Measurements from ENCODE around the gene CHRD. TPM values are rescaled to one million over a fixed set of nuclear protein-coding genes. Genes with fewer than 3 reads are reported as not detected.

Gene CHRD
- total and polyA plus RNA-seq, 10 donors: 5.2 to 26.5 (median 14.9) TPM

- WGBS, 5 donors: 58 to 79% (median 68%) methylated on average over 4 to 9 of the region's 9 CpGs
- Histone ChIP-seq H3K4me1 (peaks cover 7 to 33% (median 16%) of the 10 kb centered on the region in 6 donors), H3K27ac (no peak overlapping the region), H3K4me3 (no peak overlapping the region), H3K36me3 (peaks cover 0 to 16% (median 0%) of the 10 kb centered on the region in 6 donors), H3K27me3 (replicated peaks in 1 of 7) (peaks cover 0 to 61% (median 26%) of the 10 kb centered on the region in 7 donors), H3K9me3 (no peaks in the 10 kb centered on the region)
- intact Hi-C loops (cut with DNase I; ENCODE audit: low total_unique reads): no loop called here
- DNase-seq: no peak
- TF ChIP-seq POLR2A (IDR thresholded peaks at IDR 0.05) (no peak), CTCF (IDR thresholded peaks at IDR 0.05 in 8 of 11, conservative IDR thresholded peaks at IDR 0.05 in 3 of 11) (no peak), POLR2AphosphoS5 (IDR thresholded peaks at IDR 0.05) (no peak)
Measured at GRCh38 chr3:184384342-184384741, 4.5 kb downstream of the CHRD start.

GRCh38 chr3:184384856-184385422, 5.1 kb downstream of the CHRD start:
- intact Hi-C loops (cut with DNase I; ENCODE audit: low total_unique reads): no loop called here
- DNase-seq: no peak
- peaks cover 7 to 33% (median 16%) of the 10 kb centered on the region in 6 donors for H3K4me1 ChIP-seq
- H3K27me3 ChIP-seq (replicated peaks in 1 of 7): peaks cover 0 to 55% (median 23%) of the 10 kb centered on the region in 7 donors
- H3K27ac ChIP-seq: no peak overlapping the region
- WGBS, 5 donors: 87 to 96% (median 94%) methylated on average over 4 to 8 of the region's 8 CpGs
- no peak overlapping the region for H3K4me3 ChIP-seq
- peaks cover 0 to 16% (median 0%) of the 10 kb centered on the region in 6 donors for H3K36me3 ChIP-seq
- no peak for TF ChIP-seq POLR2A (IDR thresholded peaks at IDR 0.05)
- no peak for TF ChIP-seq POLR2AphosphoS5 (IDR thresholded peaks at IDR 0.05)
- TF ChIP-seq CTCF (IDR thresholded peaks at IDR 0.05 in 8 of 11, conservative IDR thresholded peaks at IDR 0.05 in 3 of 11): no peak
- H3K9me3 ChIP-seq: no peaks in the 10 kb centered on the region

GRCh38 chr3:184386047-184386806, 6.4 kb downstream of the CHRD start:
- WGBS, 5 donors: 70 to 75% (median 74%) methylated on average over 13 to 37 of the region's 37 CpGs
- TF ChIP-seq CTCF (IDR thresholded peaks at IDR 0.05 in 8 of 11, conservative IDR thresholded peaks at IDR 0.05 in 3 of 11): no peak
- TF ChIP-seq POLR2AphosphoS5 (IDR thresholded peaks at IDR 0.05): no peak
- H3K27me3 ChIP-seq (replicated peaks in 1 of 7): peaks cover 0 to 42% (median 11%) of the 10 kb centered on the region in 7 donors
- H3K36me3 ChIP-seq: peaks cover 0 to 16% (median 0%) of the 10 kb centered on the region in 6 donors
- H3K4me1 ChIP-seq: peaks cover 4 to 22% (median 8%) of the 10 kb centered on the region in 6 donors
- no peak overlapping the region for H3K27ac ChIP-seq
- no peaks in the 10 kb centered on the region for H3K9me3 ChIP-seq
- no peak for DNase-seq
- no peak overlapping the region for H3K4me3 ChIP-seq
- intact Hi-C loops (cut with DNase I; ENCODE audit: low total_unique reads): no loop called here

GRCh38 chr3:184387174-184387714, 7.4 kb downstream of the CHRD start:
- DNase-seq: no peak
- no peaks in the 10 kb centered on the region for H3K9me3 ChIP-seq
- intact Hi-C loops (cut with DNase I; ENCODE audit: low total_unique reads): no loop called here
- peaks cover 0 to 16% (median 0%) of the 10 kb centered on the region in 6 donors for H3K36me3 ChIP-seq
- 88 to 94% (median 92%) methylated on average over 11 to 12 of the region's 12 CpGs for WGBS, 5 donors
- H3K27ac ChIP-seq: no peak overlapping the region
- TF ChIP-seq CTCF (IDR thresholded peaks at IDR 0.05 in 8 of 11, conservative IDR thresholded peaks at IDR 0.05 in 3 of 11): no peak
- no peak for TF ChIP-seq POLR2AphosphoS5 (IDR thresholded peaks at IDR 0.05)
- TF ChIP-seq POLR2A (IDR thresholded peaks at IDR 0.05): no peak
- no peak overlapping the region for H3K4me3 ChIP-seq
- H3K27me3 ChIP-seq (replicated peaks in 1 of 7): peaks cover 0 to 32% (median 2%) of the 10 kb centered on the region in 7 donors
- H3K4me1 ChIP-seq: peaks cover 0 to 11% (median 0%) of the 10 kb centered on the region in 6 donors
